ENCODE data around the gene DDX49.

DNA sequence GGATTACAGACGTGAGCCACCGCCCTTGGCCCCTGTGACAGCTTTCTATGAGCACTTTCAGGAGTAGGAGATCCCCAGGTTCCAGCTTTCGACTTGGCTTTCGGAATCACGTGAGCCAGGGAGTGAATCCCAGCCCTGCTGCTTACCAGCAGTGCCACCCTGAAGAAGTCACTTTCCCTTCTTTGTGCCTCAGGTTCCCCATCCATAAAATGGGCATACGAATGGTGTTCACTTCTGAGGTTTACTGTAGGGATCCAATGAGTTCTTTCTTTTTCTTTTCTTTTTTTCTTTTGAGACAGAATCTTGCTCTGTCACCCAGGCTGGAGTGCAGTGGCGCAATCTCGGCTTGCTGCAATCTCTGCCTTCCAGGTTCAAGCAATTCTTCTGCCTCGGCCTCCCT, 25.8 kb downstream of the DDX49 start:
- TF ChIP-seq CTCF (conservative IDR thresholded peaks at IDR 0.05; ENCODE audit: low read depth, low read length) (no peak), EZH2 (IDR thresholded peaks at IDR 0.05; ENCODE audit: low read length, unreplicated experiment) (no peak)
